HEK293 (cell line): Measurements from ENCODE around the gene HK2.

Experiments
- CTCF ChIP-seq: fragments of 450-650 bp; formaldehyde crosslinking; IDR thresholded peaks from 2 replicates; pipeline ENCODE4 v1.5.1; 2016; ENCODE audit warnings: missing biosample characterization, missing genetic modification characterization
- EGR2 ChIP-seq: fragments of 450-650 bp; formaldehyde crosslinking; IDR thresholded peaks from 2 replicates; pipeline ENCODE4 v1.5.1; 2016; ENCODE audit warnings: low read depth, missing biosample characterization, missing genetic modification characterization
- ZFP69B ChIP-seq: fragments of 450-650 bp; formaldehyde crosslinking; IDR thresholded peaks from 2 replicates; pipeline ENCODE4 v1.5.1; 2016; ENCODE audit warnings: missing biosample characterization, missing genetic modification characterization
- ZNF146 ChIP-seq: fragments of 450-650 bp; formaldehyde crosslinking; IDR thresholded peaks from 2 replicates; pipeline ENCODE4 v1.5.1; 2016; ENCODE audit warnings: missing biosample characterization, missing genetic modification characterization
- ZNF155 ChIP-seq: fragments of 450-650 bp; formaldehyde crosslinking; IDR thresholded peaks from 2 replicates; pipeline ENCODE4 v1.5.1; 2016; ENCODE audit warnings: missing biosample characterization, missing genetic modification characterization

- TF ChIP-seq ZFP69B (tag by site-specific recombination) = no peak
- TF ChIP-seq ZNF146 = no peak
- no peak for TF ChIP-seq EGR2 (tag by site-specific recombination)
- no peak for TF ChIP-seq CTCF (tag by site-specific recombination)
- no peak for TF ChIP-seq ZNF155 (tag by site-specific recombination)
Measured at GRCh38 chr2:74812787-74813590, 20.9 kb upstream of the HK2 start.
